H1 (cell line): Measurements from ENCODE around the gene GRAMD2A. TPM values are rescaled to one million over a fixed set of nuclear protein-coding genes. Genes with fewer than 3 reads are reported as not detected.

Source experiments
- BRCA1 ChIP-seq: IDR thresholded peaks from 2 replicates; pipeline ENCODE4 v1.6.1; 2012; ENCODE audit warnings: low read depth, low read length, improper control_type of control experiment
- CHD1 ChIP-seq: IDR thresholded peaks from 2 replicates; pipeline ENCODE4 v1.6.1; 2012; ENCODE audit warnings: low read depth, low read length, improper control_type of control experiment
- CHD7 ChIP-seq: fragments of 300-600 bp; sonication (generic); IDR thresholded peaks from 2 replicates; pipeline ENCODE4 v1.7.1; 2012; ENCODE audit warnings: low read length, moderate library complexity, mild to moderate bottlenecking, inconsistent platforms; ENCODE audit not compliant: insufficient replicate concordance
- EP300 ChIP-seq, 2 experiments: IDR thresholded peaks; 1 replicate in 1 of 2; 2 replicates in 1 of 2; pipeline ENCODE4 v1.6.1; 2011 to 2012; ENCODE audit warnings: low read depth in 2 of 2, low read length in 2 of 2, mild to moderate bottlenecking in 2 of 2, borderline replicate concordance in 1 of 2, inconsistent platforms in 1 of 2, moderate library complexity in 1 of 2
- GABPA ChIP-seq: IDR thresholded peaks from 2 replicates; pipeline ENCODE4 v1.6.1; 2011; ENCODE audit warnings: mild to moderate bottlenecking, low read length, moderate library complexity, borderline replicate concordance; ENCODE audit not compliant: insufficient read depth
- SIN3A ChIP-seq, 2 experiments: IDR thresholded peaks in 1 of 2; conservative IDR thresholded peaks in 1 of 2; 2 replicates each; pipeline ENCODE4 v1.6.1; 2011 to 2012; ENCODE audit warnings: low read length in 2 of 2, improper control_type of control experiment in 1 of 2, low read depth in 1 of 2, mild to moderate bottlenecking in 1 of 2
- SP1 ChIP-seq: IDR thresholded peaks from 2 replicates; pipeline ENCODE4 v1.6.1; 2011; ENCODE audit warnings: low read depth, low read length
- SRF ChIP-seq: IDR thresholded peaks from 2 replicates; pipeline ENCODE4 v1.6.1; 2011; ENCODE audit warnings: mild to moderate bottlenecking, low read depth, low read length, moderate library complexity
- TAF7 ChIP-seq: optimal IDR thresholded peaks from 2 replicates; pipeline ENCODE3; 2011; ENCODE audit warnings: low read depth, mild to moderate bottlenecking, inconsistent platforms, low read length, moderate library complexity, borderline replicate concordance
- polyA plus RNA-seq, 7 experiments: library from polyadenylated mRNA; depleted of rRNA in 3 of 7; stranded (reverse) in 5 of 7; unstranded in 2 of 7; fragments of >200 nt in 5 of 7; fragments of 200-250 nt in 2 of 7; gene quantifications; 1 replicate in 5 of 7; 2 replicates in 1 of 7; 4 replicates in 1 of 7; pipeline versions ENCODE4 v1.2.1 to v1.2.3, GENCODE V29; 2011 to 2013; ENCODE audit warnings: missing spikeins in 2 of 7, mixed read lengths in 2 of 7
- total RNA-seq: library from RNA; stranded (reverse); fragmentation: NEBNext Ultra II Directional; extraction: Animal tissue kit (Norgen Biotek cat#: 25700); gene quantifications from 2 replicates; pipeline ENCODE4 v1.2.1, GENCODE V29; 2021
- TF ChIP-seq, protein P1 (sequence below): IDR thresholded peaks from 2 replicates; pipeline ENCODE4 v1.6.1; 2012; ENCODE audit warnings: inconsistent platforms

GRAMD2A gene
- total and polyA plus RNA-seq, 2 of the 8 experiments (the other 6 are each of a cell fraction or from before 2014, with no cell fraction given), result 0.57 to 1.5 TPM

DNA sequence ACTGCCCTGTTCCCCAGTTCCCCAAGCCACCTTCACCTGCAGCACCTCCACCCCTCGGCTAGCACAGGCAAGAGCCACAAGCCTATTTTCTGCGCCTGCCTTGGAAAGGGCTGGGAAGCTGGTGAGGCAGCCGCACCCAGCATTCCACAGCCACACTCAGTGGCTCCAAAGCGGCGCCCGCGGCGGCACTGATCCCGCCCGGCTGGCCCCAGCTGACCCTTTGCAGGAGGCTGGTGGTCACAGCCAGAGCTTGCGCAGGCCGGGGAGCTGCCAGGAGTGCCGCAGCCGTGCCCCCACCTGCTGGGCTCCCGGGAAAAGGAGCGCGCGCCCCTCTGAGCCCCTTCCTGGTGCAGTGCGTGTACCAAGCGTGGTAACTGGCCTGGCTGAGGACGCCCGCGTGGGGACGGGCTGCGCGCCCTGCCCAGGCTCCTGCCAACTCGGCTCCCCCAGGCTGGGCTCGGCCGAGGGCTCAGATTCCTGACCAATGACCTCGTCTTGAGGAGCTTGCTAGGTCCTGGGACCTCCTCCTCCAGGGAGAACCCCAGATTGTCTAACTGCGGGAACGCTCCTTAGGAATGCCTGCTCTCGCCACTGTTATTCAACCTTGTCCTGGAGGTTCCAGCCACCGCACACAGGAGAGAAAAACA lies 13.3 kb downstream of the GRAMD2A start (continued):
- TF ChIP-seq CHD7 (no peak), CHD1 (no peak), GABPA (0 out of 2 replicates have a peak, but pooled peaks have one; percentile 10), SIN3A (conservative IDR thresholded peaks at IDR 0.05 in 1 of 2, IDR thresholded peaks at IDR 0.05 in 1 of 2; ENCODE audit: low read depth in 1 of 2, low read length in 2 of 2) (no peak), EP300 (IDR thresholded peaks at IDR 0.05; ENCODE audit: borderline replicate concordance in 1 of 2, low read depth in 2 of 2, low read length in 2 of 2) (no peak), TAF7 (no peak), SP1 (no peak), SRF (no peak), BRCA1 (no peak)
- TF ChIP-seq, protein P1, sequence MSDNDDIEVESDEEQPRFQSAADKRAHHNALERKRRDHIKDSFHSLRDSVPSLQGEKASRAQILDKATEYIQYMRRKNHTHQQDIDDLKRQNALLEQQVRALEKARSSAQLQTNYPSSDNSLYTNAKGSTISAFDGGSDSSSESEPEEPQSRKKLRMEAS, result no peak
